ENCODE data around the gene SELENOM.
"Not testable (repeated sequence)": the region's sequence is repeated elsewhere in the genome, so short reads cannot be mapped to it uniquely, and the experiment has no call there.

Gene SELENOM

DNA sequence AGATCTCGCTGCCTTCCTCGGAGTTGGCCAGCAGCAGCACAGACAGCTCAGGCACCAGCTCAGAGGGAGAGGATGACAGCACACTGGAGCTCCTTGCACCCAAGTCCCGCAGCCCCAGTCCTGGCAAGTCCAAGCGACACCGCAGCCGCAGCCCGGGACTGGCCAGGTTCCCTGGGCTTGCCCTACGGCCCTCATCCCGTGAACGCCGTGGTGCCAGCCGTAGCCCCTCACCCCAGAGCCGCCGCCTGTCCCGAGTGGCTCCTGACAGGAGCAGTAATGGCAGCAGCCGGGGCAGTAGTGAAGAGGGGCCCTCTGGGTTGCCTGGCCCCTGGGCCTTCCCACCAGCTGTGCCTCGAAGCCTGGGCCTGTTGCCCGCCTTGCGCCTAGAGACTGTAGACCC lies 26.5 kb upstream of the SELENOM start:
- DNase-seq (ENCODE audit: low read depth, low spot score) = no peak

DNA sequence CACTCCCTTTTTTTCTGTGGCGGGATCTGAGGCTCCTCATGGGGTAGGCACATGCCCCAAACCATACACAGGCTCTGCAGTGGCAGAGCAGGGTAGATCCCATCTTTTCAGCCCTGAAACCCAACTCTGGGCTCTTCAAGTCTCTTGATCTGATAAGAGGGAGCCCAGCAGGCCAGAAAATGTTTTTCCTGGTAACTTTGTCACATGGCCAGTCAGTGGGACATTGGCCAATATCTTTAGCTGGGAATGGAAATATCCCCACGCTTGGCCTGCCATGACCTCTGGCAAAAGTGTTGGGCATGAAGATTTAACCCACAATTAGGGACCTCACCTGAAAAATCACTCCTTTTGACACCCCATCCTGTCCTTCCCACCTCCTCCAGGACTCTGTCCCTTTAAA lies 23.5 kb upstream of the SELENOM start:
- no peak for DNase-seq (ENCODE audit: low read depth, low spot score)

DNA sequence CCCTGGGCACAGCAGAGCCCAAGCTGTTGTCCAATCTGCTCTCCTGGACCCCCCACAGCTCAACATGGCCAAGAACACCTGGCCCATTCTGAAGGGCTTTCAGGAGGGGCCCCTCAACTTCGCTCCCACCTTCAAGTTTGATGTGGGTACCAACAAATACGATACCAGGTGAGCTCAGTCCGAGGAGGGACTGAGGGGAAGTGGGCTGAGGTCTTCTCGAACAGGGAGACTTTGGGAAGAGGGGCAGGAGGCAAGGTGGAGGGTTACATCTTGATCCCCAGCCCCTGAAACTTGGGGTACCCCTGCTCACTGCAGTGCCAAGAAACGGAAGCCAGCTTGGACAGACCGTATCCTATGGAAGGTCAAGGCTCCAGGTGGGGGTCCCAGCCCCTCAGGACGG lies 20.8 kb upstream of the SELENOM start:
- no peak for DNase-seq (ENCODE audit: low read depth, low spot score)

DNA sequence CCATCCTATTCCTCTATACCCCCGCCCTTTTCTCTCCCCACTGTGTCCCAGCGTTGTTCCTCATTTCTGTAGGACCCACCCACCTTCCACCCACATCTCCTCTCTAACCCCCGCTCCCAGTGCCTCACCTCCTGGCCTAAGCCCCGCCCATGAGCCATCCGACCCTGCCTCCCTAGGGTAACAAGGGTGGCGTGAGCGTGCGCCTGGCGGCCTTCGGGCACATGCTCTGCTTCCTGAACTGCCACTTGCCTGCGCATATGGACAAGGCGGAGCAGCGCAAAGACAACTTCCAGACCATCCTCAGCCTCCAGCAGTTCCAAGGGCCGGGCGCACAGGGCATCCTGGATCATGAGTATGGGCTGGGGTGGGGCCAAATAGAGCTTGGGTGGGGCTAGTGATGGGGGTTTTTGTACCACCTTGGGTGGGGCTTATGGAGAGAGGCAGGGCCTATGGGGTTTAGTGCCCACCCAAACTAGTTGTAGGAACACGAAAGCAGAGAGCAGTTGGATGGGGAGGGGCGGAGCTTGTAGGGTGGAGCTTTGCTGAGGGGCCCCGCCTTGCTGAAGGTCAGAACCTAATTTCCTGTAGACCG lies 19.9 kb upstream of the SELENOM start:
- no peak for DNase-seq (ENCODE audit: low read depth, low spot score)

DNA sequence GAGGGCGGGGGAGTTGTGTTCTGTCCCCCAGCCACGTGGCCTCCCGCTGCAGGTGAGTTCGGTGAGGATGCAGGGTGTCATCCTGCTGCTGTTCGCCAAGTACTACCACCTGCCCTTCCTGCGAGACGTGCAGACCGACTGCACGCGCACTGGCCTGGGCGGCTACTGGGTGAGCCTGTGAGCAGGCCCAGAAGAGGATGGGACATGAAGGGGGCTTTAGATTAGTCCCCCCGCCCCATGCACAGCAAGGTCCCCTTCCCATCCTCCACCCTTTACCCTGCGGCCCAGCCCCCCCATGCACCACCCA lies 19.5 kb upstream of the SELENOM start:
- DNase-seq (ENCODE audit: low read depth, low spot score) = no peak

DNA sequence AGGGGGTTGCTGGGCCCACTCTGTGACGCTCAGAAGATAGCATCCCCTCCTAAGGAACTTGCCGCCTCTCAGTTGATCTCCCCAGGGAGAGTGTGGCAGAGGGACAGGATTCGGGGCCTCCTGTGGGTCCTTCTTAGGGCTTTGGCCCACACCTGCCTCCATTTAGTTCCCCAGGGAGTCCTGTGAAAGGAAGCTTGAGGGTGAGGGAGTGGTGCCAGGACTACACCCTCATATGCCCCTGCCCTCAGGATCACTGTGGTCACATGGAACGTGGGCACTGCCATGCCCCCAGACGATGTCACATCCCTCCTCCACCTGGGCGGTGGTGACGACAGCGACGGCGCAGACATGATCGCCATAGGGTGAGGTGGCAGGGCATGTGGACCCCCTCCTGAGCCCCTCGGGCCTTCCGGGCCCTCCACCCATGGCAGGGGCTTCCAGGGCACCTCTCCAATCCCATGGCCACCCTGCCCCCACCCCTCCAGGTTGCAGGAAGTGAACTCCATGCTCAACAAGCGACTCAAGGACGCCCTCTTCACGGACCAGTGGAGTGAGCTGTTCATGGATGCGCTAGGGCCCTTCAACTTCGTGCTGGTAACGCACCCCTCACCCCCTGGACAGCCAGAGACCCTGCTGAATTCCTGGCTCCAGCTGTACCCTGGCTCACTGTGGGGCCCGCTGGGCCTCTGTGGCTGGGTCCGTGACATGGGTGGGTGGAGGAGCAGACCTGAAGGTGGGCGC lies 18.9 kb upstream of the SELENOM start:
- DNase-seq (ENCODE audit: low read depth, low spot score) = no peak

DNA sequence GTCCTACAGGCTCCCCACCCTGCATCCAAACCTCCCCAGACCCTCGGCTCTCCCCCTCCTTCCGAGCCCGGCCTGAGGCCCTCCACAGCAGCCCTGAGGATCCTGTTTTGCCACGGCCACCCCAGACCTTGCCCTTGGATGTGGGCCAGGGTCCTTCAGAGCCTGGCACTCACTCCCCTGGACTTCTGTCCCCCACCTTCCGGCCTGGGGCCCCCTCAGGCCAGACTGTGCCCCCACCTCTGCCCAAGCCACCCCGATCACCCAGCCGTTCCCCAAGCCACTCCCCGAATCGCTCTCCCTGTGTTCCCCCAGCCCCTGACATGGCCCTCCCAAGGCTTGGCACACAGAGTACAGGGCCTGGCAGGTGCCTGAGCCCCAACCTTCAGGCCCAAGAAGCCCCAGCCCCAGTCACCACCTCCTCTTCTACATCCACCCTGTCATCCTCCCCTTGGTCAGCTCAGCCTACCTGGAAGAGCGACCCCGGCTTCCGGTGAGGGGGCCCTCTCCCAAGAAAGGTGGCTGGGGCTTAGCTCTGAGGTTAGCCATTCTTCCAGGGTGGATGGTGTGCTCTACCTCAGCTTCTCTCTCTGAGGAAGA lies 18.3 kb upstream of the SELENOM start:
- no peak for DNase-seq (ENCODE audit: low read depth, low spot score)

DNA sequence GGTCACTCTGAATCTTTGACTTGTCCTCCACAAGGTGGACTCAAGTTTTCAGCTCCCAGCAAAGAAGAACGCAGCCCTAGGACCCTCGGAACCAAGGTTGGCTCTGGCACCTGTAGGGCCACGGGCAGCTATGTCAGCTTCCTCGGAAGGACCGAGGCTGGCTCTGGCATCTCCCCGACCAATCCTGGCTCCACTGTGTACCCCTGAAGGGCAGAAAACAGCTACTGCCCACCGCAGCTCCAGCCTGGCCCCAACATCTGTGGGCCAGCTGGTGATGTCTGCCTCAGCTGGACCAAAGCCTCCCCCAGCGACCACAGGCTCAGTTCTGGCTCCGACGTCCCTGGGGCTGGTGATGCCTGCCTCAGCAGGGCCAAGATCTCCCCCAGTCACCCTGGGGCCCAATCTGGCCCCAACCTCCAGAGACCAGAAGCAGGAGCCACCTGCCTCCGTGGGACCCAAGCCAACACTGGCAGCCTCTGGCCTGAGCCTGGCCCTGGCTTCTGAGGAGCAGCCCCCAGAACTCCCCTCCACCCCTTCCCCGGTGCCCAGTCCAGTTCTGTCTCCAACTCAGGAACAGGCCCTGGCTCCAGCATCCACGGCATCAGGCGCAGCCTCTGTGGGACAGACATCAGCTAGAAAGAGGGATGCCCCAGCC lies 17.6 kb upstream of the SELENOM start:
- no peak for DNase-seq (ENCODE audit: low read depth, low spot score)

DNA sequence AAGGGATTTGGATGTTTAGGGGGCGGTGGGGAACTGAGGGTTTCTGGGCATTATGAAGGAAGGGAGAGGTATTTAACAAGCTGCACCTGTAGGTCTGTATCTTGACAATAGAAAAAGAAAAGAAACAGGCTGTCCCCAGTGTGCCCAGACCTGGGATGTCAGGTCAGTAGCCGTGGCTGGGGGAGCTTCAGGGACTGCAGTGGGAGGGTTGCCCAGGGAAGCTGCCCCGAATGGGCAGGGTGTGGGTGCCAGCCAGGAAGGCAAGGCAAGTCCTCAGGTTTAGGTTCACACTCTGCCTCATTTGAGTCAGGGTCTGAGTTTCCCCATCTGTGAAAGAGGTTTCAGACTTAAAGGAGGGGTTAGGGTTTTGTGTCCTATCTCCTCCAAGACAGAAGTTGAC lies 16.9 kb upstream of the SELENOM start:
- no peak for DNase-seq (ENCODE audit: low read depth, low spot score)

DNA sequence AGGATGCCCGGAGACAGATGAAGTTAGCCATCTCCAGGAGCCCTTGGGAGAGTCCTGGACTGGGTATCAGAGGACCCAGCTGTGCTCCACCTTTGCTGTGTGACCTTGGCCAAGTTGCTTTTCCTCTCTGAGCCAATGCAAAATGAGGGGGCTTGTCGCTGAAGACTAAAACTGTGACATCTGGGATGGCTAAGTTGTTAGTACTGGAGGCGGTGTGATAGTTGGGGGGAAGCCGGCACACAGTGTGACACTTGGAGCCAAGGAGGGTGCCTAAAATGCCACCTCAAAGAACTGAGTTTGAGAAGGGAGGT lies 15.9 kb upstream of the SELENOM start:
- DNase-seq (ENCODE audit: low read depth, low spot score) = no peak

DNA sequence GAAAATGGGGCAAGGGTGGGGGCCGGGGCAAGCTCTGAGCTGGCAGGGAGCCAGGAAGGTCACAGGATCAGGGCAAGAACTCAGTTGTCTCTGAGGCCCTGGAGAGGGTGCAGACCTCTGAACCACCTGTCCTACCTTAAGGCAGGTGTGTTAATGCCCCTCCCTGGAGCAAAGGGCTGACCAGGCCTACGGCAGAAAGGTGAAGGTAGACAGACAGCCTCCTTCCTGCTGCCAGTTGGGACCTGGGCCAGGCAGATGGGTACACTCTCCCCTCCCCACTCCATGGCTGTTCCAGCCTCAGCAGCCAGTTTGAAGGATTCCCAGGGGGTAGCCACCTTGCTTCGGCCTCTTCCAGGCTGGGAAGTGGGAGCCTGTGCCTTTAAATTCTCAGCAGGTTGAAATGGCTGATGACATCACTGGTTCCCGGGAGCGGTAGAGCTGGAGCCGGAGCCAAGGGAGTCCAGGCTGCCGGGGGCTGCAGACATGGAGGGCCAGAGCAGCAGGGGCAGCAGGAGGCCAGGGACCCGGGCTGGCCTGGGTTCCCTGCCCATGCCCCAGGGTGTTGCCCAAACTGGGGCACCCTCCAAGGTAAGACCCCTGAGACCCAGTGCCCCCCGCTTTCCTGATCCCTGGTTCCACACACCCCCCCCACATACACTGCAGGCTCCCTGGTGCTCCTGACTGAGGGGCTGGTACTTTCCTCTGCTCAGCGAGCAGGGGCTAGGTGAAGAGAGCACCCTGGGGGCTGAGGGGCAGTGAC lies 15.3 kb upstream of the SELENOM start, which contains the start of gene INPP5J:
TSS of gene INPP5J (plus strand) at position 435 of the 760 bp plus-strand sequence. CDS start at position 484, 49 bp downstream.
- DNase-seq (ENCODE audit: low read depth, low spot score) = no peak

DNA sequence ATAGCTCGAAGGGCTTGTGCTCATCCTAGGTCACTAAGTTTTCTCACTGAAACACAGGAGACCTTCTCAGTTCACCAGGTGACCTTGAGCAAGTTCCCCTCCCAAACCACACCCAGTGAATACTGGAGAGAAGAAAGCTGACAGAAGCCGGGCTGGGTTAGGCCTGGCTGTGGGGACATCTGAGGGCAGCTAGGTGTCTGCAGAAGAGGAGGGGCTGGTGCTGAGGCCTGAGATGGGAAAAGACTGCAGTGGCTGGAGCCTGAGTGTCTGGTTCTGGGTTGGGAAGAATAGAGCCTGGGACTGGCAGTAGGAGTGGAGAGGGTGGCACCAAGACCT lies 14.8 kb upstream of the SELENOM start:
- DNase-seq (ENCODE audit: low read depth, low spot score) = no peak

DNA sequence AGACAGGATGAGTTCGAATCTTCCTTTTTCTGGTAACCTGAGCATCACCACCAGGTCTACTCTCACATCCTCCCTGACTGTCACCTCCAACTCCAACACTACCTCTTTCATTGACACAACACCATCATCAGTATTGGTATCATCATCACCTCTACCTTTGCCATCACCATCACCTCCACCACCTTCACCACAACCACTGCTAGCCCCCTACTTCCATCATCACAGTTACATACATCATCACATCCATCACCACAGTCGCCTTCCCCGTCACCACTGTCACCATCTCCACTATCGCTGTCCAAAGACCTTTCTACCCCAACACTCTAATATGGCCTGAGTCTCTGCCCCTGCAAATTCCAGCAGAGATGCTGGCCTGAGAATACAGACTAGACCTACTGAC lies 14.0 kb upstream of the SELENOM start:
- DNase-seq (ENCODE audit: low read depth, low spot score) = no peak

DNA sequence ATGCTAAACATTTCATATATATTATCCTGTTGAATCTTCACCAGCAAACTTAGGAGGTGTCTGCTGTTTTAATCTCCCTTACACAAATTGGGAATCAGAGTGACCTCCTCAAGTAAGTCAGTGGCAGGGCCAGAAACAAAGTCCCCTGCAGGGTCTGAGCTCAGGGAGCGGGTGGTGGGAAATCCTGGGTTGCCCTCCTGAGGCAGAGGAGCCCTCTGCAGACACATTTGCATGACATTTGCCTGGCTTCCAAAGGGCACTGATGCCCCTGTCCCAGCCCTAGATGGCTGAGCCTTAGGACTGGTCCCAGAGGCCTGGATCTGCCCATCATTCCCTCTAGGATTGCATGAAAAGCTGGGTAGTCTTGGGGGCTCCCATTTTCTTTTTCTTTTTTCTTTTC lies 13.3 kb upstream of the SELENOM start:
- DNase-seq (ENCODE audit: low read depth, low spot score) = no peak

DNA sequence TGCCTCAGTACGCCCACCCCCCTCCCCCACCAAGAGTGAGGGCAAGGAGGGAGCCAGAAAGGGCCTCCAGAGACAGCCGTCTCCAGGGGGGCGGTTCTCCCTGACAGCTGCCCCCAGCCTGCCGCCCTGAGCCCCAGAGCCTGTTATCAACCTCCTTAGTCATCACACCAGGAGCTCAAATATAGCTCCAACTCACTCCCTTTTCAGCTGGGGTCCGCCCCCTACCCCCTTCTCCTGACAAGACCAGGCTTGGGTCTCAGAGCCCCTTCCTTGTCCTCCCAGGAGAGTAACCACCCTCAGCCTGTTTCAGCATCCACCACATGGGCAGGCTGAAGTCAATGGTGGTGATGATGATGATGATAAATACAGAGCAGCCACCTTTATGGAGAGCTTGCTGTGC lies 12.9 kb upstream of the SELENOM start:
- no peak for DNase-seq (ENCODE audit: low read depth, low spot score)

DNA sequence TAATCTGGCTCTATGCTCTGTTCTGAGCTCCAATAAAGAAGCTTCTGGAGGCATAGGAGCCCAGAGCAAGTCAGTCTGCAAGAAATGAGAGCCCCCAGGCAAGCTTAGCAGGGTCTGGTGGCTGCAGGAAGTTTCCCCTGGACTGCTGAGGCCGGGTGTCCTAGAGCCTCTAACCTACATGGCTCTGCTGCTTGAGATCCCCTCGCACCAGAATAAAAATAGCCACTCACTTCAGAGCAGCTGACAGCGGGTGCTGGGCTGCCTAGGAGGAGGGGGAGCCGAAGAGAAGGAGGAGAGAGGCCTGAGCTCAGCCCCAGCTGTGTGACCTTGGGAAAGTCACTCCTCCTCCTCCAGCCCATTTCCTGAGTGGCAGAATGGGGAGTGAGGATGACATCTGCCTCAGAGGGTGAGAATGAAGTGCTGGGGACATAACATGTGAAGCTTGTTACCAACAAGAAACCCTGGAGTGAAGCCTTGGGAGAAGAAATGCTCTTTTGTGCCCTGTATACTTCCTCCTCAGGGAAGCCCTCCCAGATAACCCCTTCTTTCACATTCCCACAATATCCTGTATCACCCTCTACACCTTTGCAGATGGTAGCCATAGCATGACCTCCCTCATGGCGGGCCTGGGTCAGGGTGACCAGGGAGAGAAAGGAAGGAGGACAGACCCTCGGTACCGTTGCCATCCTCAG lies 11.8 kb upstream of the SELENOM start:
- DNase-seq (ENCODE audit: low read depth, low spot score) = no peak

DNA sequence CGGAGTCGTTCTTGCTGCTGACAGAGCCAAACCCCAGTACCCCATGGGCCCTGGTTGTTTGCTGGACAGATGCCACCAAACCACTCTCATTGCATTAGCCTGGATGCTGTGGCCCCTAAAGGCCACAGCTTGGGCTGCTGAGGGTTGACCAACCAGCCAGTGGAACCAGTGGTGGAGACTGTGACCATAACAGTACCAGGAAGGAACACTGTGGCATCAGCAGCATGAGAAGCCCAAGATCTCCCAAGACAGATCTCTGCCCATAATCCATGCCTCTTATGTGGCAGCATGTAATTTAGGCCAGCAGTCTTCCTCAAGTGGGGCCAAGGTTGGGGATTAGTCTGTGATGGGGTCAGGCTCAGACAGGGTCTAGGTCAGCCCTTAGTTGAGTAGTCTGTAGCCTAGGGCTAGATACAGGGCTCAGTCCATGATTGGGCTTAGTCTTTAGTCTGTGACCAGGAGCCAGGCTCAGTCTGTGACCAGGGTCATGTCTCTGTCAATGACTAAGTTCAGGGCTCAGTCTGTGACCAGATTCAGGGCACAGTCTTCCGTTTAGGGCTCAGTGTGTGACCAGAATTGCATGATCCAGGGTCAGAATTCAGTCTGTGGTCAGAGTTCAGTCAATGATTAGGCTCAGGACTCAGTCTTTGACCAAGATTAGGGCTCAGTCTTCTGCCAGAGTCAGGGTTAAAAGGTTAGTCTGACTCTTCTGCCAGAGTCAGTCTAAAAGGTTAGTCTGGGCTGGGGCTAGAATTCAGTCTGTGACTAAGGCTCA lies 10.9 kb upstream of the SELENOM start:
- DNase-seq (ENCODE audit: low read depth, low spot score) = no peak

DNA sequence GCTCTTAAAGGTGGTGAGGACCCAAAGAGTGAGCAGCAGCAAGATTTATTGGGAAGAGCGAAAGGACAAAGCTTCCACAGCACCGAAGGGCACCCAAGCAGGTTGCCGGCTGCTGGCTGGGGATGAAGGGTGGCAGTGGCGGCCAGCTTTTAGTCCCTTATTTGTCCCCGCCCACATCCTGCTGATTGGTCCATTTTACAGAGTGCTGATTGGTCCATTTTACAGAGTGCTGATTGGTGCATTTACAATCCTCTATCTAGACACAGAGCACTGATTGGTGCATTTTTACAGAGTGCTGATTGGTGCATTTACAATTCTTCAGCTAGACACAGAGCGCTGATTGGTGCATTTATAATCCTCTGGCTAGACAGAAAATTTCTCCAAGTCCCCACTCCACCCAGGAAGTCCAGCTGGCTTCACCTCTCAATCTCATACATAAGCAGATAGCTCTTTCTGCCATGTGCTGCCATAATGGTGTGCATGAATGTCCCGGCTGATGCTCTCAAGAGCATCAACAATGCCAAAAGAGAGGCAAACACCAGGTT lies 5.3 kb upstream of the SELENOM start:
- DNase-seq (ENCODE audit: low read depth, low spot score) = not testable (repeated sequence)

DNA sequence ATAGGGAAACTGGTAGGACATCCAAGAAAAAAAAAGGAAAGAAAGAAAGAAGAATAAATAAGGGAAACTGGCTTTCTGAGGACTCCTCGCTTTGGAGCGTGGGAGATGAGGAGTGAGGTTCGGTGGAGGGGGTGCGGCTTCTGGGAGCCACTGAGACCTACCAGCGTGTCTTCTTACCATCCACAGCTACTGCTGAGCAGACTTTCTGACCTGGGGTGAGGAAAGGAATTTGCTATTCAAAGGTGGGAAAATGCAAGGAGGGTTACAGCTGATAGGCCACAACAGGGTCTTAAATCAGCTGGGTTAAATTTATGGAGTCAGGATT lies 488 bp upstream of the SELENOM start:
- no peak for DNase-seq (ENCODE audit: low read depth, low spot score)

DNA sequence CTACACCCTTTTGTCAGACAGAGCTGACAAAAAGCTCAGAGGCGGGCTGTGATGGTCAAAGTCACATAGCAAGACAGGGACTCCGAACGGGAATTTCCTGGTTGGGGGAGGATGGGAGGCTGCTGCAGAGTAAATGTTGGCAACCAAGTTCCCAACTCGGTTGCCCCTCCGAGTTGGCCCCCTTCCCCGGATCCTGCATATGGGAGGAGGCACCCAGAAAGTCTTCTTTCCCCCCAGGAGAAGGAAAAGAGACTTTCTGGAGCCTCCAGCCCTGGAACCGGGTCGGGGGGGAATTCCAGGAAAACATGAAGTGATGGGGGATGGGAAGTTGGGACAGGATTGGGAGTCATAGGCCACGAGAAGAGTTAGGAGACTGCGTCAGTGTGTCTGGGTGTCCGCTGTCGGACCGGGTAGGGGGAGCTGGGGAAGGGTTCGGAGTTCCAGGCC lies 614 bp downstream of the SELENOM start:
- no peak for DNase-seq (ENCODE audit: low read depth, low spot score)
